Spleen (tissue), 11 donors: Measurements from ENCODE around the gene SPTSSB. TPM values are rescaled to one million over a fixed set of nuclear protein-coding genes. Genes with fewer than 3 reads are reported as not detected.

ENCODE experiments used
- DNase-seq: peaks from one replicate; pipeline ENCODE4 v3.0.0-alpha.2; 2020
- H3K27ac ChIP-seq, 8 donors: fragments of 200-600 bp; sonication (generic) in 7 of 8; 1 replicate in 4 of 8; 2 replicates in 4 of 8; pipeline versions ENCODE4 v1.5.0 to v1.8.0; 2016 to 2021; ENCODE audit warnings: inconsistent platforms in 4 of 8, mild to moderate bottlenecking in 4 of 8, moderate library complexity in 1 of 8
- H3K27me3 ChIP-seq, 7 donors: fragments of 200-600 bp; sonication (generic) in 6 of 7; replicated peaks in 1 of 7; 1 replicate in 4 of 7; 2 replicates in 3 of 7; pipeline versions ENCODE4 v1.5.0 to v1.8.0; 2016 to 2021; ENCODE audit warnings: inconsistent platforms in 3 of 7, mild to moderate bottlenecking in 1 of 7
- H3K36me3 ChIP-seq, 6 donors: fragments of 200-600 bp; sonication (generic) in 5 of 6; 1 replicate in 4 of 6; 2 replicates in 2 of 6; pipeline versions ENCODE4 v1.5.0 to v1.8.0; 2016 to 2021; ENCODE audit warnings: inconsistent platforms in 2 of 6
- H3K4me1 ChIP-seq, 6 donors: fragments of 200-600 bp; sonication (generic) in 5 of 6; 1 replicate in 3 of 6; 2 replicates in 3 of 6; pipeline versions ENCODE4 v1.5.0 to v1.8.0; 2016 to 2021; ENCODE audit warnings: inconsistent platforms in 3 of 6
- H3K4me3 ChIP-seq, 8 donors: fragments of 200-600 bp; sonication (generic) in 7 of 8; 1 replicate in 4 of 8; 2 replicates in 4 of 8; pipeline versions ENCODE4 v1.5.0 to v1.8.0; 2016 to 2021; ENCODE audit warnings: inconsistent platforms in 4 of 8, mild to moderate bottlenecking in 4 of 8, moderate library complexity in 2 of 8
- H3K9me3 ChIP-seq, 8 donors: fragments of 200-600 bp; sonication (generic) in 7 of 8; 1 replicate in 4 of 8; 2 replicates in 4 of 8; pipeline versions ENCODE4 v1.5.0 to v1.8.0; 2016 to 2021; ENCODE audit warnings: inconsistent platforms in 4 of 8
- CTCF ChIP-seq, 11 experiments: fragments of 200-600 bp in 7 of 11; fragments of 450-650 bp in 4 of 11; sonication (generic) in 4 of 11; IDR thresholded peaks in 8 of 11; conservative IDR thresholded peaks in 3 of 11; 1 replicate in 7 of 11; 2 replicates in 4 of 11; pipeline versions ENCODE4 v1.4.0 to v1.8.0; 2016 to 2021; ENCODE audit warnings: antibody characterized with exemption in 11 of 11, inconsistent platforms in 4 of 11, mild to moderate bottlenecking in 1 of 11
- POLR2A ChIP-seq, 3 donors: fragments of 450-650 bp; IDR thresholded peaks; one replicate each; pipeline ENCODE4 v1.5.1; 2017; ENCODE audit warnings: antibody characterized with exemption in 3 of 3, mild to moderate bottlenecking in 1 of 3
- POLR2AphosphoS5 ChIP-seq, 3 donors: sonication (generic); formaldehyde crosslinking; IDR thresholded peaks; one replicate each; pipeline ENCODE4 v1.5.1; 2017; ENCODE audit warnings: antibody characterized with exemption in 3 of 3
- whole genome bisulfite sequencing, 5 donors: extraction: QIAGEN DNeasy Blood & Tissue Kit in 3 of 5; methylation state at CpG; one replicate each; pipeline versions ENCODE4 v1.1.5 to v1.1.7; 2013 to 2018; 5-methylcytosine and 5-hydroxymethylcytosine counted together
- intact Hi-C: fragments of 100-400 bp; cut with DNase I; formaldehyde crosslinking; loops from one replicate; pipeline ENCODE4 v1.15.0; 2023; ENCODE audit warnings: low total_unique reads
- polyA plus RNA-seq, 3 donors: library from polyadenylated mRNA; stranded (reverse); fragments of 200-250 nt; gene quantifications; one replicate each; pipeline ENCODE4 v1.2.1, GENCODE V29; 2013
- total RNA-seq, 7 donors: library from RNA; depleted of rRNA in 3 of 7; stranded (reverse); fragments of >200 nt in 3 of 7; fragmentation: NEBNext Ultra II Directional in 4 of 7; extraction: Animal tissue kit (Norgen Biotek cat#: 25700) in 4 of 7; gene quantifications; one replicate each; pipeline versions ENCODE4 v1.1.0 to v1.2.1, GENCODE V29; 2016 to 2021
- donor health status: healthy with polysubstance abuse.
- donor health status: DM: no; HTN: no; CAD: no; lungs with moderate emphysema.
- donor health status: DM: no; HTN: no; CAD: no.
- donor health status: Bipolar disorder and iron deficiency.
- donor health status: healthy.
- donor health status: DM: no; HTN: no; CAD: no.
- donor health status: DM: yes; HTN: yes; CAD: no.

Gene SPTSSB
- total and polyA plus RNA-seq, 10 donors, result 0.26 to 4.5 (median 0.74) TPM

GRCh38 chr3:161415506-161416231, 44.4 kb upstream of the SPTSSB start:
- H3K9me3 ChIP-seq, result peaks cover 0 to 5% (median 0%) of the 10 kb centered on the region in 8 donors
- intact Hi-C loops, result no loop called here
- 46 to 80% (median 52%) methylated on average over 1 of the region's 1 CpG for WGBS, 5 donors
- H3K4me3 ChIP-seq, result no peak overlapping the region
- no peaks in the 10 kb centered on the region for H3K4me1 ChIP-seq
- H3K27me3 ChIP-seq, result no peaks in the 10 kb centered on the region
- TF ChIP-seq POLR2A (IDR thresholded peaks at IDR 0.05), result no peak
- TF ChIP-seq POLR2AphosphoS5 (IDR thresholded peaks at IDR 0.05), result no peak
- TF ChIP-seq CTCF (IDR thresholded peaks at IDR 0.05 in 8 of 11, conservative IDR thresholded peaks at IDR 0.05 in 3 of 11), result no peak
- H3K27ac ChIP-seq, result no peak overlapping the region
- DNase-seq, result no peak
- no peaks in the 10 kb centered on the region for H3K36me3 ChIP-seq

DNA sequence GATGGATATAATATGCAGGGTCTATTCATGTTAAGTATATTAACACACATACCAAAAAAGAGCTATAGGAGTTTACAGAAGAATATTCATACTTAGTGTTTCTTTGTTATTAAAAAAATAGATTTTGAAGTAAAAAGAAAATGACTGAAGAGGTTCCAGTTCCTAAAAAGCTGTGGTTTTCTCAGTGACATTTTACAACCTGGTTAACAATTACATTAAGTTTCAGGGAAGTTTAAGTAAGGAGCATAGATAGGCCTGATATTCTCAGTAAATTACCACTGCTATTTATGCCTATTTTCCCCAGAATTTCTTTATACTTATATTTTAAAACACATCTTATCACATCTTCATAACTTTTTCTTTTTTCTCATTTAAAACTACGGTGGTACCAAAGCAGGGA, 43.6 kb upstream of the SPTSSB start:
- Histone ChIP-seq H3K4me3 (no peak overlapping the region), H3K9me3 (peaks cover 0 to 5% (median 0%) of the 10 kb centered on the region in 8 donors), H3K27me3 (no peaks in the 10 kb centered on the region), H3K4me1 (no peaks in the 10 kb centered on the region), H3K27ac (no peak overlapping the region), H3K36me3 (no peaks in the 10 kb centered on the region)
- no peak for DNase-seq
- intact Hi-C loops, result no loop called here
- no peak for TF ChIP-seq POLR2A (IDR thresholded peaks at IDR 0.05)
- TF ChIP-seq CTCF (IDR thresholded peaks at IDR 0.05 in 8 of 11, conservative IDR thresholded peaks at IDR 0.05 in 3 of 11), result no peak
- no peak for TF ChIP-seq POLR2AphosphoS5 (IDR thresholded peaks at IDR 0.05)
- 76 to 92% (median 87%) methylated on average over 1 of the region's 1 CpG for WGBS, 5 donors

- Histone ChIP-seq H3K4me3 (no peak overlapping the region), H3K36me3 (no peaks in the 10 kb centered on the region), H3K4me1 (no peaks in the 10 kb centered on the region), H3K27ac (no peak overlapping the region), H3K9me3 (peaks cover 0 to 5% (median 0%) of the 10 kb centered on the region in 8 donors), H3K27me3 (no peaks in the 10 kb centered on the region)
- WGBS, 5 donors, result 49 to 88% (median 64%) methylated on average over 1 of the region's 1 CpG
- DNase-seq, result no peak
- intact Hi-C loops, result no loop called here
- no peak for TF ChIP-seq POLR2AphosphoS5 (IDR thresholded peaks at IDR 0.05)
- no peak for TF ChIP-seq CTCF (IDR thresholded peaks at IDR 0.05 in 8 of 11, conservative IDR thresholded peaks at IDR 0.05 in 3 of 11)
- no peak for TF ChIP-seq POLR2A (IDR thresholded peaks at IDR 0.05)
Measured at GRCh38 chr3:161413855-161414210, 42.5 kb upstream of the SPTSSB start.

DNA sequence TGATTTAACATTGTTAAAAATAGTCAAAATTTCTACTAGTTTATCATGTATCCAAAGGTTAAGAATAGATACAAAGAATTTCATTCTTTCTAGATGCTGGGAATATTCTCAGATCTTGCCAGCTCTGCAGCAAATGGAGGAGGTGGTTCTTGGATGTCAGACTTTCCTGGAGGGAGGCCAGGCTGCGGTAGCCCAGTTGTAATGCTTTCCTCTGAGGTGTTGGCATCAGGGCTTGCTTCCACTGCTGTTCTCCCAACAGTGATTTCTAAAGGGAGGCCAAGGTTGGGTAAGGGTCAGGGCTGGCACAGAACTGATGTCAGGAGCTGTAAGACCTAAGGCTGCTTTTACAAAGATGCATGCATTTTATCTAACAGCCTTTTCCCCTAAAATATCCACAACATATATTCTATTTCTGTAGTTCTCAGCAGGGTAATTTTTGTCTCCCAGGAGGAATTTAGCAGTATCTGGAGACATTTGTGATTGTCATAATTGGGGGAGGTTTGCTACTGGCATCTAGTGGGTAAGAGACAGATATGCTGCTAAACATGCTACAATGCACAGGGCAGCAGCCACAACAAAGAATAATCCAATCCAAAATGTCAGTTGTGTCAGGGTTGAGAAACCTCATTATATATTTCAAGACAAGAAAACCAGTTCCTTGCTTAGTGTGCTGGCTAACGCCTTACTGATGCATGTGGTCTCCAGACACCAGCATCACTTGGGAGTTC, 42.0 kb upstream of the SPTSSB start:
- Histone ChIP-seq H3K27ac (no peak overlapping the region), H3K27me3 (no peaks in the 10 kb centered on the region), H3K4me1 (no peaks in the 10 kb centered on the region), H3K36me3 (no peaks in the 10 kb centered on the region), H3K9me3 (peaks cover 0 to 5% (median 0%) of the 10 kb centered on the region in 8 donors), H3K4me3 (no peak overlapping the region)
- WGBS, 5 donors, result 64 to 79% (median 65%) methylated on average over 2 of the region's 2 CpGs
- no peak for DNase-seq
- intact Hi-C loops, result no loop called here
- TF ChIP-seq POLR2A (IDR thresholded peaks at IDR 0.05), result no peak
